HAP-1 (cell line): ENCODE measurements around the gene CCL8.

ENCODE experiments used
- DNase-seq, 2 experiments: peaks; one replicate each; pipeline ENCODE4 v3.0.0-alpha.2; 2016 to 2020; ENCODE audit warnings: low spot score in 2 of 2
- H3K27me3 ChIP-seq: fragments of 250-450 bp; sonication (Bioruptor Pico); 2 replicates; pipeline ENCODE4 v1.5.1; 2020; ENCODE audit warnings: low read depth, mild to moderate bottlenecking, moderate library complexity
- H3K36me3 ChIP-seq: fragments of 250-450 bp; sonication (Bioruptor Pico); replicated peaks from 2 replicates; pipeline ENCODE4 v1.5.1; 2020; ENCODE audit warnings: mild to moderate bottlenecking
- H3K4me1 ChIP-seq: fragments of 250-450 bp; sonication (Bioruptor Pico); 2 replicates; pipeline ENCODE4 v1.5.1; 2020; ENCODE audit warnings: mild to moderate bottlenecking
- H3K4me3 ChIP-seq: fragments of 250-450 bp; sonication (Bioruptor Pico); 2 replicates; pipeline ENCODE4 v1.5.1; 2020; ENCODE audit warnings: mild to moderate bottlenecking, moderate library complexity
- H3K9me3 ChIP-seq: fragments of 250-450 bp; sonication (Bioruptor Pico); 2 replicates; pipeline ENCODE4 v1.5.1; 2020; ENCODE audit warnings: mild to moderate bottlenecking, moderate library complexity
- in situ Hi-C: fragments of 300-500 bp; cut with MboI; formaldehyde crosslinking; loops from 3 replicates; pipeline ENCODE4 v1.14.3; 2020; ENCODE audit warnings: low sequenced_read_pairs, inconsistent platforms, mixed read lengths

Gene CCL8

DNA sequence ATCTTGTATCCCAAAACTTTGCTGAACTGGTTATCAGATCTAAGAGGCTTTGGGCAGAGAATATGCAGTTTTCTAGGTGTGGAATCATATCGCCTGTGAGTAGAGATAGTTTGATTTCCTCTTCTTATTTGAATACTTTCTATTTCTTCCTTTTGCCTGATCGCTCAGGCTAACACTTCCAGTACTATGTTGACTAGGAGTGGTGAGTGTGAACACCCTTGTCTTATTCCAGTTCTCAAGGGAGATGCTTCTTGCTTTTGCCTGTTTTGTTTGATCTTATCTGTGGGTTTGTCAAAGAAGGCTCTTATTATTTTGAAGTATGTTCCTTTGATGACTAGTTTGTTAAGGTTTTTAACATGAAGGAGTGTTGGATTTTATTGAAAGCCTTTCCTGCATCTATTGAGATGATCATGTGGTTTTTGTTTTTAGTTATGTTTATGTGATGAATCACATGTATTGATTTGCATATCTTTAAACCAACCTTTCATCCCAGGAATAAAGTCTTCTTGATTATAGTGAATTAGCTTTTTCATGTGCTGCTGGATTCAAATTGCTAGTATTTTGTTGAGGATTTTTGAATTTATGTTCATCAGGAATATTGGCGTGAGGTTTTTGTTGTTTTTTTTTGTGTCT, 20.0 kb downstream of the CCL8 start:
- Histone ChIP-seq H3K4me1 (no peaks in the 10 kb centered on the region), H3K4me3 (no peak overlapping the region), H3K9me3 (no peaks in the 10 kb centered on the region), H3K36me3 (no peaks in the 10 kb centered on the region), H3K27me3 (no peaks in the 10 kb centered on the region)
- in situ Hi-C loops, result no loop called here
- DNase-seq, result no peak

DNA sequence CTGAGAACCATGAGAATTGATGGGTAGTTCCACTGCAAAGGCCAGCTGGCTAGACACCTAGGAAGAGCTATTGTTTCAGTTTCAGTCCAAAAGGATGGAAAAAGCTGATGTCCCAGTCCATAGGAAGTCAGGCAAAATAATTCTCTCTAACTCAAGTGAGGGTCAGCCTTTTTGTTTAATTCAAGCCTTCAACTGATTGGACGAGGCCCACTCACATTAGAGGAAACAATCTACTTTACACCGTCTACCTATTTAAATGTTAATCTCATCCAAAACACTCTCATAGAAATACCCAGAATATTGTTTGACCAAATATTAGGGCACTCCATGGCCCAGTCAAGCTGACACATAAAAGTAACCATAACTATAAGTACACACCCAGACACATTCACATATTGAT, 22.7 kb downstream of the CCL8 start:
- no peak for DNase-seq
- Histone ChIP-seq H3K27me3 (no peaks in the 10 kb centered on the region), H3K36me3 (no peaks in the 10 kb centered on the region), H3K4me1 (no peaks in the 10 kb centered on the region), H3K9me3 (no peaks in the 10 kb centered on the region), H3K4me3 (no peak overlapping the region)
- in situ Hi-C loops, result no loop called here

DNA sequence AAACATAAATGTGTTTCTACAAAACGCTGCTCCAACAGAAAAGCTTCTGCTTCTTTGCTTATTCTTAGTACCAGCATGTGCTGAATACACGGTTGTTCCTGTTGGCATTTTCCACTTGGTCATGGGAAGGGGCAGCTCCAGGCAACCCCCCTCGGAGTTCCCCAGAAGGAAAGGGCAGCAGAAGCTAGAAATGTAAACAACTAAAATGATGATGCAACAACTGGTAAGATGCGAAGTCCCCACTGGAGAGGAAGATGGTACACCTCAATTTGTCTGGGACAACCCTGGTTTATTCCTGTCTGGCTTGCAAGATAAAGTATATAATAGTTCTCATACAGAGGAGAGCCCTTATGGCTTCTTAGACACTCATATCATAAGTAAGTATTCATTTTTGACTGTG, 27.8 kb downstream of the CCL8 start:
- Histone ChIP-seq H3K9me3 (no peaks in the 10 kb centered on the region), H3K27me3 (no peaks in the 10 kb centered on the region), H3K36me3 (no peaks in the 10 kb centered on the region), H3K4me3 (no peak overlapping the region), H3K4me1 (no peaks in the 10 kb centered on the region)
- in situ Hi-C loops, result no loop called here
- DNase-seq, result no peak

DNA sequence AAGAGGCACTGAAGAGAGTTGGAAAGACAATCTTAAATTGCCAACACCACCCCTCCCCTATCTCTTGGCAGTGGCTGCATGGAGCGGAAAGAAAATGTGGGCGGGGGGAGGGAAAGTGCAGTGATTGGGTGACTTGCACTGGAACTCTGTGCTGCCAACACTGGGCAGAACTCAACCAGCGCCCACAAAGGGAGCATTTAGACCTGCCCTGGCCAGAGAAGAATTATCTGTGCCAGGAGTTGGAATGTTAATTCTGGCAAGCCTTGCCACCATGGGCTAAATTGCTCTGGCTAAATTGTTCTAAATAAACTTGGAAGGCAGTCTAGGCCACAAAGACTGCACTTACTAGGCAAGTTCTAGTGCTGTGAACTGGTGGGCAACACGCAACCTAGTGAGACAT, 30.5 kb downstream of the CCL8 start:
- Histone ChIP-seq H3K4me1 (no peaks in the 10 kb centered on the region), H3K4me3 (no peak overlapping the region), H3K27me3 (no peaks in the 10 kb centered on the region), H3K9me3 (no peaks in the 10 kb centered on the region), H3K36me3 (no peaks in the 10 kb centered on the region)
- DNase-seq, result no peak
- in situ Hi-C loops, result loop anchor here (25.0 kb wide), 1 partner anchor 562 kb away; no protein-coding TSS in a partner anchor

DNA sequence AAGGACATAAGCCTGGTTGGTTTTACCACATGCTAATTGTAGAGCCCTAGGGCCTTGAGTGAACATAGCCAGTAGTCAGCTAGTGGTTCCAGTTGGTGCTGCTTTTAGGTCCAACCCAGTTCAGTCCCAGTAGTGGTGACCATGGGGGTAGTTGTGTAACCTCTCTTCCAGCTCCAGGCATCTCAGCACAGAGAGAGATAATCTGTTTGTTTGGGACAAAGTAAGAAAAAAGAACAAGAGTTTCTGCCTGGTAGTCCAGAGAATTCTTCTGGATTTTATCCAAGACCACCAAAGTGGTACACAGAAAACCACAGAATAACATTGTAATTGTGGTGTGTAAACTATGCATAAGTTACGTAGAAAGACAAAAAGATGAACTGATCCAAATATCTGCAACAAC, 31.9 kb downstream of the CCL8 start:
- no peaks in the 10 kb centered on the region for H3K4me1 ChIP-seq
- no peaks in the 10 kb centered on the region for H3K9me3 ChIP-seq
- in situ Hi-C loops, result loop anchor here (25.0 kb wide), 1 partner anchor 564 kb away; no protein-coding TSS in a partner anchor
- H3K36me3 ChIP-seq, result no peaks in the 10 kb centered on the region
- no peaks in the 10 kb centered on the region for H3K27me3 ChIP-seq
- no peak for DNase-seq
- H3K4me3 ChIP-seq, result no peak overlapping the region

DNA sequence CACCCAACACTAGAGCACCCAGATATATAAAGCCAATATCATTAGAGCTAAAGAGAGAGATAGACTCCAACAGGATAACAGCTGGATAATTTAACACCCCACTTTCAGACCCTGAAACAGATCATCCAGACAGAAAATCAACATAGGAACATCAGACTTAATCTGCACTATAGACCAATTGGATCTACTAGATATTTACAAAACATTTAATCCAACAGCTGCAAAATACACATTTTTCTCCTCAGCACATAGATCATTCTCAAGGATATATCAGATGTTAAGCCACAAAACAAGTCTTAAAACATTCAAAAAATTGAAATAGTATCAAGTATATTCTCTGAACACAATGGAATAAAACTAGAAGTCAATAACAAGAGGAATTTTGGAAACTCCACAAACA, 33.0 kb downstream of the CCL8 start:
- in situ Hi-C loops, result loop anchor here (25.0 kb wide), 1 partner anchor 565 kb away; no protein-coding TSS in a partner anchor
- Histone ChIP-seq H3K36me3 (no peaks in the 10 kb centered on the region), H3K27me3 (no peaks in the 10 kb centered on the region), H3K4me3 (no peak overlapping the region), H3K9me3 (no peaks in the 10 kb centered on the region), H3K4me1 (no peaks in the 10 kb centered on the region)
- no peak for DNase-seq

DNA sequence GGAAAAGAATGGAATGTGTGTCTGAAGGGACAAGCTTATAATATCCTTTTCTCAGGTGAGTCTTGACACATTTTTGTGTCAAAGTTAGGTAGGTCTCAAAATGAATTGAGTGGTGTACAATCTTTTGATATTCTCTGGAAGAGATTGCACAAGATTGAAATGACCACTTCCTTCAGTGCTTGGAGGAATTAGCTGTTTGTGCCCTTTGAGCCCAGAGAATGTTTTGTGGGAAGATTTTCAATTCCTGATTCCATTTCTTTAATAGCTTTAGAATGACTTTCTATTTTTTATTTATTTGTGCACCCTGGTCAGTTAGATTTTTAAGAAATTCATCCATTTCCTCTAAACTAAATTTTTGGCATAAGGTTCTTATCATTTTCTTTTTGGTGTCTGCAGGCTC, 35.4 kb downstream of the CCL8 start:
- in situ Hi-C loops, result loop anchor here (5.0 to 25.0 kb wide), 2 partner anchors 152 to 567 kb away; no protein-coding TSS in a partner anchor

DNA sequence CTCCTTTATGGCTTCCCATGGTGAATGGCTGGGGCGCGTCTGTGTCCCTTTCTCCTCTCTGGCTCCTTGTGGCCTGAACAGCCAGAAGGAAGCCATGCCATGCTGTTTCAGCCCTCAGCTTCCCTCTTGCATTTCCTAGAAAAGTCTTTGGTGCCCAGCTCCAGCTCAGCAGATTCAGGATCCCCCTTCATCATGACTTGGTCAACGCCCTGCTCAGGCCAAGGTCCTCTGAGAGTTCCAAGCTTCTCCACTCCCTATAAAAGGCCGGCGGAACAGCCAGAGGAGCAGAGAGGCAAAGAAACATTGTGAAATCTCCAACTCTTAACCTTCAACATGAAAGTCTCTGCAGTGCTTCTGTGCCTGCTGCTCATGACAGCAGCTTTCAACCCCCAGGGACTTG, 37.0 kb downstream of the CCL8 start, which contains the start of gene CCL13:
Gene CCL13 (plus strand): TSS at position 287 of the 400 bp plus-strand sequence. CDS start 47 bp downstream, at position 334.
- in situ Hi-C loops, result loop anchor here (5.0 to 25.0 kb wide), 2 partner anchors 154 to 569 kb away; no protein-coding TSS in a partner anchor

More for the DNA sequence above, 35.4 kb downstream of the CCL8 start:
- H3K27me3 ChIP-seq, result no peaks in the 10 kb centered on the region
- DNase-seq, result no peak
- H3K4me1 ChIP-seq, result no peaks in the 10 kb centered on the region
- H3K36me3 ChIP-seq, result no peaks in the 10 kb centered on the region
- no peak overlapping the region for H3K4me3 ChIP-seq
- no peaks in the 10 kb centered on the region for H3K9me3 ChIP-seq

DNA sequence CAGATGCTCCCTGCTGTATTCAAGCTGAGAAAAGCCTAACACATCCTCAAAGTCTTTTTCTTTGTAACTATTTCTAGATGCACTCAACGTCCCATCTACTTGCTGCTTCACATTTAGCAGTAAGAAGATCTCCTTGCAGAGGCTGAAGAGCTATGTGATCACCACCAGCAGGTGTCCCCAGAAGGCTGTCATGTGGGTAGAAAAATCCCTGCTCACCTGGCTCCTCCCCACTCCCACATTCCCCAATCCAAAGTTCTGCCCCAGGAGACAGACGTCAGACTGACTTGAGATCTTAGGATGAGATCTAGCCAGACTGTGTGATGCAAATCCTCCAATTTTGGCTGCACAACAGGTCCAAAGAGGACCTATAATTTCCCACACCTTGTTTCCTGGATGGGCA, 38.2 kb downstream of the CCL8 start:
- no peak for DNase-seq
- Histone ChIP-seq H3K4me1 (no peaks in the 10 kb centered on the region), H3K4me3 (no peak overlapping the region), H3K36me3 (no peaks in the 10 kb centered on the region), H3K9me3 (no peaks in the 10 kb centered on the region), H3K27me3 (no peaks in the 10 kb centered on the region)
- in situ Hi-C loops, result loop anchor here (5.0 to 25.0 kb wide), 2 partner anchors 155 to 570 kb away; no protein-coding TSS in a partner anchor

More for the DNA sequence above, 37.0 kb downstream of the CCL8 start, which contains the start of gene CCL13:
- Histone ChIP-seq H3K4me1 (no peaks in the 10 kb centered on the region), H3K36me3 (no peaks in the 10 kb centered on the region), H3K9me3 (no peaks in the 10 kb centered on the region), H3K4me3 (no peak within 1 kb of the TSS), H3K27me3 (no peaks in the 10 kb centered on the region)
- no peak for DNase-seq

DNA sequence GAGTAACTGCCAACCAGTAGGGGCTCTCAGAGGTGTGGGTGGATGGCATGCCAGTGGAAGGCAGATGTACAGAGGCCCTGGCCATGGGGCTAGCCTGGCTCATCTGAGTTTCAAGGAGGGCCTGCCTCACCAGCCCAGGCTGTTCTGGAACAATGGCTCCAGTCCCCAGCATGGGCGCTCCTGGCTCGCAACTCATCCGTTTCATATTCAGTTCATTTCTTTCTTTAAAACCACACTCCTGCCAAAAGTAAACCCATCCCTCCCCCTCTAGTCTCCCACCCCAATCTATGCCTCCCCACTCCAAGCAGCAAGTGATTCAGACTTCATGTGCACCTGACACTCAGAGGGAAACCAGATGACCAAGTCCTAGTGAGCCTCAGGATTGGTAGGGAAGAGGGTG, 39.4 kb downstream of the CCL8 start:
- in situ Hi-C loops, result loop anchor here (5.0 to 25.0 kb wide), 2 partner anchors 156 to 571 kb away; no protein-coding TSS in a partner anchor
- no peaks in the 10 kb centered on the region for H3K27me3 ChIP-seq
- H3K4me1 ChIP-seq, result no peaks in the 10 kb centered on the region
- H3K36me3 ChIP-seq, result no peaks in the 10 kb centered on the region
- H3K4me3 ChIP-seq, result no peak overlapping the region
- no peaks in the 10 kb centered on the region for H3K9me3 ChIP-seq
- DNase-seq, result no peak

DNA sequence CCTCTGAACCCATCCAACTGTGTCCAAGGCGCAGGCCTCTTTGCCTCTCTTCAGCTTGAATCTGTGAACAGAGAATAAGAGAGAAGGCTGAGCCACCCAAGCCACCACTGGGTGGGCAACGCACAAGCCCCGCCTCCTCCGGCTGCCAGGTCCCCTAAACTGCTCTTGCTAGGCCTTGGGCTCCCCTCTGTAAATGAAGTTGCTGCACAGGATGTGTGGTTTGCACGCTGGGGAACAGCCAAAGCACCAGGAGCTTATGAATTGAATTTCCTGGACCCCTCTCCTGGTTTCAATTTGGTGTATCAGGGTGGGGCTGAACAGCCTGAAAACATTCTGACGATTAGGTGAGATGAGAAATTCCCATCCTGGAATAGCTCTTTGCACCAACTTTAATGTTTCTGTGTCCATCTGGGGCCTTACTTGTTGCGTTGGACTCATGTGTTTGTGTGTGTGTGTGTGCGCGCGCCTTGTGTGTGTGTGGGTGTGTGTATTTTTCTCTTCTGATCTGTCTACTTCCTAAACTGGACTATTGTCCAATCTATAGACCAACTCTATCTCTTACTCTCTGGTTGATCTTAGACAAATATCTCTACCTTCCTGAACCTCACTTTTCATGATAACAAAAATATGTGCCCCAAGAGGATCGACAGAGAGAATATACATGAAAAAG, 41.5 kb downstream of the CCL8 start:
- no peaks in the 10 kb centered on the region for H3K36me3 ChIP-seq
- no peak overlapping the region for H3K4me3 ChIP-seq
- no peak for DNase-seq
- H3K27me3 ChIP-seq, result no peaks in the 10 kb centered on the region
- in situ Hi-C loops, result loop anchor here (25.0 kb wide), 1 partner anchor 573 kb away; no protein-coding TSS in a partner anchor
- H3K4me1 ChIP-seq, result no peaks in the 10 kb centered on the region
- H3K9me3 ChIP-seq, result no peaks in the 10 kb centered on the region

DNA sequence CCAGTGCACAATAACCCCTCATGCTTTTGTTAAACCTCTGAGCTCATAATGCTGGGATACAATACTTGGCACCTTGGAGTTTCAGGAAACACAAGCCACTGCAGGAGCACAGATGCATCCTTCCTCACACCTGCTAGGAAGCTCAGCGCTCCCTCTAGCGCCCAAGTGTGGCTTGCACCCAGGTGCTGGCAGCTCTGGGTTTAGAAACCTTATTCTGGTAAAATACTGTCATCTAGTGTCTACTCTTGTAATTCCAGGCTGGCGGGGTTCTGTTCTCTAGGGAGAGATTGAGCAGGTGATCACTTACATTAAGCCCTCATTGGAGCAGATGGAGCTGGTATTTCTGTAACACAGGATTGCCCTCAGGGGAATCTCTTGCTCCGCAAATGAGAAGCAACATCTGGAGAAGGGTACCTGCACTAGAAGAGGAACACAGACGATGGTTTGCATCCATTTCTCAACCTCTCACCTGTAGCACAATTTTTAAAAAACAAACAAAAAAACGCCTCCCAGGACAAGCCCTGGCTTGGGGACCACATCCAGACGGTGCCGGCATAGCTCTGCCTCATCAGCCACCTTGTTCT, 42.3 kb downstream of the CCL8 start:
- H3K27me3 ChIP-seq, result no peaks in the 10 kb centered on the region
- H3K4me1 ChIP-seq, result no peaks in the 10 kb centered on the region
- in situ Hi-C loops, result loop anchor here (25.0 kb wide), 1 partner anchor 574 kb away; no protein-coding TSS in a partner anchor
- no peak overlapping the region for H3K4me3 ChIP-seq
- no peaks in the 10 kb centered on the region for H3K9me3 ChIP-seq
- no peaks in the 10 kb centered on the region for H3K36me3 ChIP-seq
- peak; percentile 65 to 90 for DNase-seq

DNA sequence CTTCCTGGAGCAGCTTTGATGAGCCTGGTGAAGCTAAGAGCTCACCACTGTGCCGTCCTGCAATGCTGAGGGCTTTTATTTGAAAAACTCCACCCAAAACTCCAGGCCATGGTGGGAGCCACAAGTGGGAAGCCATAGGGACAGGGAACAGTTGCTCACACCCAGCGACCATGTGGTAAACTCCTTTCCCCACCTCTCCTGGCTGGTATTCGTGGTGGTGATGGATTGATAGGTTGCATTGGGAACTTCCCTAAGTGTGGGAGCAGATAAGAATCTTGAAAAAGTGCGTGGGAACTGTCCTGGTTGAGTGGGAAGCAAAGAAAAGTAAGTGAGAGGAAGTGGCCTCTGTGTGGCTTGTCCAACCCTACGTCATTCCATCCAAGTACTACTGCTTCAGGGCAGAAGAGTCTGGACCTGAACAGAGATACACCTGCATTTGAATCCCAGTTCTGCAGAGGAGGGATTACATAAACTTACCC, 44.0 kb downstream of the CCL8 start, which contains the start of gene CCL1:
Gene CCL1 (minus strand): TSS at position 51 of the 479 bp plus-strand sequence. CDS start 72 bp downstream, outside the sequence.
- no peaks in the 10 kb centered on the region for H3K9me3 ChIP-seq
- in situ Hi-C loops, result loop anchor here (25.0 kb wide), 1 partner anchor 576 kb away; no protein-coding TSS in a partner anchor
- H3K27me3 ChIP-seq, result no peaks in the 10 kb centered on the region
- no peaks in the 10 kb centered on the region for H3K36me3 ChIP-seq
- H3K4me1 ChIP-seq, result no peaks in the 10 kb centered on the region
- H3K4me3 ChIP-seq, result no peak within 1 kb of the TSS
- DNase-seq, result no peak
